SK-N-SH treated with all-trans-retinoic acid at 6 μM for 48 hours (cell line): ENCODE results near the gene KIAA1217.

Experiments
- ARNTL ChIP-seq: fragments of 450-650 bp; formaldehyde crosslinking; IDR thresholded peaks from 2 replicates; pipeline ENCODE4 v1.5.0; 2020; ENCODE audit warnings: low read depth, mild to moderate bottlenecking, moderate library complexity, borderline replicate concordance
- CSRNP3 ChIP-seq: fragments of 250-450 bp; sonication (Bioruptor Pico); IDR thresholded peaks from 2 replicates; pipeline ENCODE4 v1.5.1; 2021; ENCODE audit warnings: mild to moderate bottlenecking, moderate library complexity
- OSR1 ChIP-seq: fragments of 250-450 bp; sonication (Bioruptor Pico); IDR thresholded peaks from 2 replicates; pipeline ENCODE4 v1.8.0; 2022; ENCODE audit warnings: moderate library complexity, mild to moderate bottlenecking, inconsistent platforms
- PATZ1 ChIP-seq: fragments of 250-450 bp; sonication (Bioruptor Pico); IDR thresholded peaks from 2 replicates; pipeline ENCODE4 v1.8.0; 2020; ENCODE audit warnings: mild to moderate bottlenecking, moderate library complexity, borderline replicate concordance
- SNAI2 ChIP-seq: fragments of 250-450 bp; sonication (Bioruptor Pico); IDR thresholded peaks from 2 replicates; pipeline ENCODE4 v1.5.0; 2020; ENCODE audit warnings: mild to moderate bottlenecking, moderate library complexity
- ZC3H10 ChIP-seq: fragments of 250-450 bp; sonication (Bioruptor Pico); IDR thresholded peaks from 2 replicates; pipeline ENCODE4 v1.5.1; 2021; ENCODE audit warnings: mild to moderate bottlenecking, moderate library complexity
- ZFP3 ChIP-seq: fragments of 250-450 bp; sonication (Bioruptor Pico); IDR thresholded peaks from 2 replicates; pipeline ENCODE4 v1.5.0; 2020; ENCODE audit warnings: mild to moderate bottlenecking, moderate library complexity
- ZFP30 ChIP-seq: fragments of 450-650 bp; formaldehyde crosslinking; IDR thresholded peaks from 2 replicates; pipeline ENCODE4 v1.5.0; 2022; ENCODE audit warnings: mild to moderate bottlenecking, moderate library complexity
- ZNF565 ChIP-seq: fragments of 450-650 bp; formaldehyde crosslinking; conservative IDR thresholded peaks from 2 replicates; pipeline ENCODE4 v1.5.0; 2020; ENCODE audit warnings: low read depth, mild to moderate bottlenecking, moderate library complexity
- ZNF8 ChIP-seq: fragments of 450-650 bp; formaldehyde crosslinking; IDR thresholded peaks from 2 replicates; pipeline ENCODE4 v1.5.0; 2020; ENCODE audit warnings: mild to moderate bottlenecking, moderate library complexity

- TF ChIP-seq ZFP3 (CRISPR knock-in tag): no peak
- no peak for TF ChIP-seq ZFP30 (CRISPR knock-in tag)
- no peak for TF ChIP-seq ZNF565 (CRISPR knock-in tag)
- TF ChIP-seq ZNF8 (CRISPR knock-in tag): no peak
- TF ChIP-seq PATZ1 (CRISPR knock-in tag): no peak
- no peak for TF ChIP-seq ZC3H10 (CRISPR knock-in tag)
- TF ChIP-seq ARNTL (CRISPR knock-in tag): no peak
- no peak for TF ChIP-seq OSR1 (CRISPR knock-in tag)
- no peak for TF ChIP-seq SNAI2
- no peak for TF ChIP-seq CSRNP3 (CRISPR knock-in tag)
Observed at GRCh38 chr10:24579448-24579847, 370.5 kb downstream of the KIAA1217 start.
